GM19438 (cell line): Measurements from ENCODE around the gene INPP1.

Experiments
- ATAC-seq: cut with Tn5 transposase; IDR thresholded peaks from one replicate; pipeline ENCODE4 v1.9.1; 2021; ENCODE audit warnings: low read depth; ENCODE audit not compliant: unreplicated experiment

The INPP1 gene

DNA sequence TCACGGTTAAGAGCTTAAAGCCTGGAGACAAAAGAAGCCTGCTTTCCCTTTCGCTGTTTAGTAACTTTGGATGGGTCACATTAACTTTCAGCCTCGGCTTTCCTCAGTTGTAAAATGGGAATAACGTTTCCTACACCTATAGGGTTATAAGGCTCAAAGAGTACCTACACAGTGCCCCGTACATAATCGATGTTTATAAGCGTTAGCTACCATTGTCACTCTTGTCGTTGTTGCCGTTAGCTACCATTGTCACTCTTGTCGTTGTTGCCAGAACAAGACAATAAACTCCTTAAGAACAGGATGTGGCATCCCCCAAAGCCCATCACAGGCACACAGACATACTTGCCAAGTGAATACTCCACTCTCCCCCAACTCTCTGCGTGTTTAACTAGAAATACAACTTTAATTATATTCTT lies 63.9 kb downstream of the INPP1 start:
- ATAC-seq: no peak

GRCh38 chr2:190407662-190408537 lies 64.5 kb downstream of the INPP1 start, which contains the start of gene MFSD6:
TSS of gene MFSD6 (plus strand) at chr2:190408355. CDS start at chr2:190436030, 27,675 bp downstream.
- peak; percentile 52 for ATAC-seq

DNA sequence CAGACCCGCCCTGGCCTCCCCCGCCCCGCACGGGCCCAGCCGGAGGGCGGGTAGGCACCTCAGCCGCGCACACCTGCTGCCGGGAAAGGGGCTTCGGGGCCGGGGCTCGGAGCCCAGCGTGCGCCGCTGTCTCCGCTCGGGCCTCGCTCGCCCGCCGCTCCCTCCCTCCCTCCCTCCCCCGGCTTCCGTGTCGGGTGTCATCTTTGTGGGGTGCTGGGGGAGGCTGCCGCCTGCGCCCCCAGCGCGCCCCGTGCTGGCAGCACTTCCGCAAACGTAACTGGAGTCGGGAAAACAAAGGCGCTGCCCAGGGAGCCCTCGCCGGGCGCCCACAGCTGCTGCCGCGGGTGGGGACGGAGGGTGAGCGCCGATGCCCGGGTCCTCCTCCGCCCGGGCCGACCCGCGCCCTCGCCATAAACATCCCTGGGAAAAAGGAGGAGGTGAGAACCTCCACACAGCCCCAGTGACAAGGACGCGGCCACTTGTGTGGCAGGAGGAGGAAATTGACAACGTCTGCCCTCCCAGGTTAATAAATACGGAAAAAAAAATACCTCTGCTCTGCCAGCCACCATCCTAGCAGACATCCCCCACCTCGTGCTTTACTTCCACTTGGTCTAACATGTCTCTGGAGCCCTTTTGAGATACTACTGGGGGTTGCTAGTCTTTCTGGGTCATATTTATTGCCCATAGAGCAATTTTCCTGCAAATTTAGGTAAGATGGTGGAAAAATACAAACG lies 65.3 kb downstream of the INPP1 start:
- peak; percentile 65 for ATAC-seq

- no peak for ATAC-seq
Measured at GRCh38 chr2:190409616-190410015, 66.2 kb downstream of the INPP1 start.

- ATAC-seq: no peak
Measured at GRCh38 chr2:190410166-190410565, 66.8 kb downstream of the INPP1 start.

- no peak for ATAC-seq
Measured at GRCh38 chr2:190412966-190413365, 69.6 kb downstream of the INPP1 start.

- no peak for ATAC-seq
Measured at GRCh38 chr2:190413421-190413820, 70.0 kb downstream of the INPP1 start.

DNA sequence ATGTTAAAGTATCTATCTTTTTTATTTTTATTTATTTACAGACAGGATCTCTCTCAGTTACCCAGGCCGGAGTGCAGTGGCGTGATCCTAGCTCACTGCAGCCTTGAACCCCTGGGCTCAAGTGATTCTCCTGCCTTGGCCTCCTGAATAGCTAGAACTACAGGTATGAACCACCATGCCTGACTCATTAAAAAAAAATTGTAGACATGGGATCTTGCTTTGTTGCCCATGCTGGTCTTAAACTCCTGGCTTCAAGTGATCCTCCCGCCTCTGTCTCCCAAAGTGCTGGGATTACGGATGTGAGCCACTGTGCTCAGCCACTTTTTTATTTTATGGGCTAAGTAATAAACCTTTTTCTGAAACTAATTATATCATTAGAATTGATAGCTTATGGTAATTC lies 71.9 kb downstream of the INPP1 start:
- no peak for ATAC-seq

DNA sequence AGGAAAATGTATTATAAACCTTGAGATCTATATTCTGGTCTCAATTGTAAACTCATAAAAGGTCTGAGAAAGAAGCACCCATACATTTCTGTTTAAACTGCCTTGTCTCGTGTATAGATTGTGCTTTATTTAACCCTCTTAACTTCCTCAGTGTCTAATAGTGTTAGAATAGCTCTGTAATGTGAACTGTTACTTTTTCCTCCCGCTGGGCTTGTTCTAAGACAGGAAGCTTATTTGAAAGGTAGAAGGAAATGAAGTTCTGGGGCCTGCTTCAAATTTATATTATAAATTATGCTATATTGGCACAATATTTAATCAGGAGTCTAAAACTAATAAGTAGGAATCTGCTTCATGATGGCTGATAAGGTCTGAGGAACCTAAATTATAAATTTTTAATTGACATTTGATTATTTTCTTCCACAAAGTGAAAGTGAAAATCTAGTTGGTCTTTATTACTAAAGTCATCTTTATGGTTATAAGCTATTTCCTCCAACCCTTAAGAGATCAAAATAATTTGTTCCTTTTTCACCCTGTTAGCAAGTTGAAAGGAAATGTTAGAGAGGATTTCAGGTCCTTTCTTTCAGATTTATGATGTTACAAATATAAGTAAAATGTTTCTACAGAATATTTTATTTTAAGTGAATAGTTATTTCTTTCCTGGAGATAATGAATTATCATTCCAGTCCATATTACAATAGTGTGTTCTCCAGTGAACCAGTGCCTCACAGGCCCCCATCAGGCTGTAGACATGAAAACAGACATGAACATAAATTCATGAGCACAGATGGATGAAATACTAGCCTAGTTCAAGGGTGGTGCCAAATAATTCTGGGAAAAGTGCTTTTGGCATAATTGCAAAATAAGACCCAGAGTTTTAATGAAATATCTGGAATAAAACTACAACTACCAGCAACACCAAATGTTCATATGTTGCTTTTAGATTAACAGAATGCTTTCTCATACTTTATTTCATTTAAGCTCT lies 72.7 kb downstream of the INPP1 start:
- no peak for ATAC-seq

- no peak for ATAC-seq
Measured at GRCh38 chr2:190417045-190417842, 73.9 kb downstream of the INPP1 start.

DNA sequence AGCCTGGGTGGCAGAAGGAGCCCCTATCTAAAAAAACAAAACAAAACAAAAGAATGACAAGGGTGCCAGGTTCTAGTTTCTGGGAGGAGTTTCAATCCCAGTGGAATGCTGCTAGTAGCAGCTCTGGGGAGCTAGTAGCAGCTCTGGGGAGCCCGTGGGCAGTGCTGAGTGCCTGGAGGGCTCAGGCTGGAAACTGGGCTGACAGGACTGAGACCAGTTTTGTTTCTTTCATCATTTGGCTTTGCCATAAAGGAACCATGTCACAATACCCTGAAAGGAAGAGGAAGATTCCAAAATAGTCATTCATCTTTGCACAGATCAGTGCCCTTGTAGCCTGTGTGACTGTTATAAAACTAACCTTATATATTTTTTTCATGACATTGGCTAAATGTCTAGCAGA lies 75.3 kb downstream of the INPP1 start:
- ATAC-seq: no peak

DNA sequence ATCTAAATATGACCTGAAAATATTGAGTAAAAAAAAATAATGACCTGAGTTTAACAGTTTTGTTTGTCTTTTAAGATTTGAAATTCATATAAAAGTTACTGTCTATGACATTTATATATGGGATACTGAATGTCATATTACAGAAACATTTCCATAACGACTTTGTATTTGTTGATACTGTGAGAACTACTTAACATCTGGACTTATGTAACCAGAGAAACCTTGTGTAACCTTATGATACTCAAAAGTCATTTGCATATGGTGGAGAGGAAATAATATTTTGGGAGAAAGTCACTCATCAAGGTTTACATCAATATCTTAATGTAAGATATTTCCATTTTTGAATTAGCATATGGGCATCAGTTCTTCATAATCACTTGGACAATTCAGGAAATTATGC lies 77.4 kb downstream of the INPP1 start:
- ATAC-seq: no peak
